Measurements from ENCODE around the gene SNX33.
"Not testable (repeated sequence)": the region's sequence is repeated elsewhere in the genome, so short reads cannot be mapped to it uniquely, and the experiment has no call there.

The SNX33 gene

GRCh38 chr15:75661756-75662140, 14.0 kb downstream of the SNX33 start:
- DNase-seq (ENCODE audit: low spot score), result no peak

DNA sequence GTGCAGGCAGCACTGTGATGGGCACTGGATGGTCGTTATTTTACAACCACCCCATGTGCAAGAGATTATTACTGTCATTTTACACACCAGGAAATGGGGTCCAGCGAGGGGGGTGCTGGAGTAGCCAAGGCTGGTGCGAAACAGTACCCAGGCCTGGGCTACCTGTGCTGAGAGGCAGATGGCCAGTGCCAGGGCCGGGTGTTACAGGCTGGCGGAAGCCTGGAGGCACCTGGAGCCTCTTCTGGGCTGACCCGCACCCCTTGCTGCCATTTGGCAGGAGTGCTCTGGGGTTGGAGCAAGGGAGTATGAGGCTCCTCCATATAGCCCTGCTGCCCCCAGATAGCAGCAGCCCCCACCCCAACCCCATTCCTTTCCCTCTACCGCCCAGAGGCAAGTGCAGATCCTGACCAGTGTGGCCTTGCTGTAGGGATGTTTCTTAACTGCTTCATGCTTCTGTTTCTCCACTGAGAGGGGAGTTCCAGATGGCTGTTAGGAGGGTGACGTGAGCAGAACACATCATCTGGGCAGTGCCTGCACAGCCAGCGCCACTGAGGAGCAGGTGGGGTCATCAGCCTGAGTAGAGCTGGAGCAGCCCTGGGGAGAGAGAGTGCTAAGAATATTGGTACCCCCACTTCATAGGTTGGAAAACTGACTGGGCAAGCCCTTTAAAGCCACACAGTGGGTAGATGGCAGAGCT, 15.3 kb downstream of the SNX33 start:
- no peak for DNase-seq (ENCODE audit: low spot score)

DNA sequence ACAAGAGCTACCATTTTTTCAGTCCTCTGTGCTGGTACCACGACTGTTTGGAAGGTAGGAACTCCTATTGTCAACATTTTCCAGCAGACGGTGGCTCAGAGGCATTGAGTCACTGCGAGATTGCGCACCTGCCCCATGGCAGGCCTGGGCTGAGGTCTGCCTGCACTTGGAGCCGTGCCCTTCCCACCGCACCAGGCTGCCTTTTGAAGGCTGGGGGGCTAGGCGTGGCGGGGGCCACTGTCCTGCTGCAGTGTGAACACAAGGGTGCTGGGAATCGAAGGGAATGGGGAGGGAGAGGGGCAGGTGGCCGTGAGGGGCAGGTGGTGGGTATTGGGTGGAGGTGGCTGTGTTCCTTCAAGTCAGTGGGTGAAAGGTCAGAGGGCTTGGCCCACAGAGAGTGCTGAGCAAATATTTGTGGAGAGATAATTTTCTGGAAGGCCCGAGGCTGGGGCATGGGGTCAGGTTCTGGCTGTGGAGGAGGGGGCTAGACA, 16.3 kb downstream of the SNX33 start:
- DNase-seq (ENCODE audit: low spot score), result no peak

DNA sequence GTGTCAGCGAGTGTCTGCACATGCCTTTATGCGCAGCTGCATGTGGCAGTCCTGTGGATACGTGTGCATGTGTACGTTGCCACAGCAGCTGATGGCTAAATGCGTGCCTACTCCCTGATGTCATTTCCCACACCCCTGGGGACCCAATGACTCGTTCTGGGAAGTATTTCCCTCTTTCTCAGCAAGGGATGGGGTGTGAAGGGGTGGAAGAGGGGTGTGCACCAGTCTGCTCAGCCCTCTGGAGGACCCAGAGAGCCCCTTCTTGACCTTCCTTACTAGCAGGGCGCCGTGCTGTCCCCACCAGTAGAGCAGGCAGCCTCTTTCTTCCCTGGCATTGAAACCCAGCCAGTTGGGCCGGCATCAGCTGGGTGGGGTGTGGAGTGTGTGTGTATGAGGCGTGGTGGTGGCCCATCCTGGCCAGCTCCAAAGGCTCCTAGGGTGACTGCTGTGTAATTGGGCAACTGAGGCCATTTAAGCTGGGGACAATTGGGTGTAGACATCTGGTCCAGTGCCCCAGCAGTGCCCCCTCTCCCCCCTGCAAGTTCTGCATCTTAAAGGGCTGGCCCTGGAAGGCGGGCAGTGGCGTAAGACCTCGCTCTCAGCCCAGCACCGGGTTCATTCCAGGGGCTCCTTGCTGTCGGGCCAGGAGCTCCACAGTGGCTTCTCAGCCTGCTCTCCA, 19.2 kb downstream of the SNX33 start:
- no peak for DNase-seq (ENCODE audit: low spot score)

- no peak for DNase-seq (ENCODE audit: low spot score)
Observed at GRCh38 chr15:75669191-75669878, 21.6 kb downstream of the SNX33 start.

- DNase-seq (ENCODE audit: low spot score), result no peak
Observed at GRCh38 chr15:75669879-75670212, 22.1 kb downstream of the SNX33 start.

DNA sequence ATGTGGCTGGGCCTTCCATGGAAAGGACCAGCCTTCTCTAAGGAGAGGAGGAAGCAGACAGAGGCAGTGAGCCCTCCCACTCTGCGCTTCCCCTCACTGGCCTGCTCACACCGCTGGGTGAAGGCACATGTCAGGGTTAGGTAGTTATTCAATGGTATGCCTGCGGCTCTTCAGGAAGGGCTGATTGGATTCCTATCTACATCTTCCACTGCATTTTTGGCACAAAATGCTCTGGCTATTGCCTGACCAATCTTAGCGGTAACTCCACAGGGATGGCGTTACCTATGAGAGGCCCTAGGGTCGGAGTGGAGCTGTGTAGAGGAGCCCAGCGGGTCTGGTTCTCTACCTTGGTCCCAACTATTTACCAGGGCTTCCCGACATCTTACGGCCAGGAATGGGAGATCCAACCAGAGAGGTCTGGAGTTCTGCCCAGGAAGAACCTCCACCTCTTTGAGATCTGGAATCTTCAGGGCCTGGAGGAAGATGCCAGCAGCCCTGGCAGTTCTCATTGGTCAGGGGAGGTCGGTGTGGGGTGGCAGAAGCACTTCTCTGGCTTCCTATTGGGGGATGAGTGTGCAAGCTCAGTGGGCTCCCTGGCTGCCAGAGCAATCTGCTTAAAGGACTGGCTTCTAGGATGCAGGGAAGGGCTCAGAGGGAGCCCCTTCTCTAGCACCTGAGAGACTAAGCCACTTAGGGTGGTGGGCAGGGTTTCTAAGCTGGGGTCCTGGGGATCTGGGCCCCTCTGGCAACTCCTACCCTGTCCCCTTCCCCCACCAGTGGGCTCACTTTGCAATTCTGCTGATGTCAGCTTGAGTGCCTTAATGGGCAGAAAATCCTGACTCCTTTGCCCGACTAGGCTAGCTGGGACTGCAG, 24.3 kb downstream of the SNX33 start:
- DNase-seq (ENCODE audit: low spot score), result no peak

DNA sequence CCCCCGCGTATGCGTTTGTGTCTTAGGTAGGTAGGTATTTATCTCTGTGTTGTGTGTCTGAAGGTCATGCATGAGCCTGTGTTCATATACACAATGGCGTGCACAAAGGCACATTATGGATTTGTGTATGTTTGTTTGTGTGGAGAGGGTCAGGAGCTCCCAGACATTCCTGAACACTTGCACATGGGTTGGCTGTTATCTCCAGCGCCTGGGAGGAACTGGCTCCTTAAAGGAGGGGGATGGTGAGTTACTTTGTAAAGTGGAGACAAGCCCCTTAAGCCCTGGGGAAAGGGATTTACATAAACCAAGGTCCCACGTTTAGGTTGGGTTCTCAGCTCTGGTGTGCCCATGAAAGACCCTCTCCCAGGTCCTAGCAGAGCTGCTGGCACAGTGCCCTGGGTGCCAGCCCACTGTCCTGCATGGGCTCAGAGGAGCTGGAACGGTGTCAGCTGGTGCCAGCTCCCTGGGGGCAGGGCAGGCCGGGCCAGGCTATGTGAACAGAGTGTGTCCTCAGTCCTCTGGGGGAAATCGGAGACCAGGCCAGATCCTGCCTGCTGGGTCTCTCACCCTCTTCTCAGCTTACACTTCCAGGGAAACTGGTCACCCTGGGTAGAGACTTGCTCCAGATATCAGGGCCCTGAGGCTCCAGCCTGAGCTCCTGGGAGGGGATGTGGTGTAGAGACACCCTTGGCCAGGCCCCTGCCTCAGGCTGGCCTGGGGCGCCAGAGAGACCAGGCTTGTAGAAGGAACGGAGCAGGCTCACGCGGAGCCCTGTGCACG, 25.1 kb downstream of the SNX33 start:
- DNase-seq (ENCODE audit: low spot score), result no peak

DNA sequence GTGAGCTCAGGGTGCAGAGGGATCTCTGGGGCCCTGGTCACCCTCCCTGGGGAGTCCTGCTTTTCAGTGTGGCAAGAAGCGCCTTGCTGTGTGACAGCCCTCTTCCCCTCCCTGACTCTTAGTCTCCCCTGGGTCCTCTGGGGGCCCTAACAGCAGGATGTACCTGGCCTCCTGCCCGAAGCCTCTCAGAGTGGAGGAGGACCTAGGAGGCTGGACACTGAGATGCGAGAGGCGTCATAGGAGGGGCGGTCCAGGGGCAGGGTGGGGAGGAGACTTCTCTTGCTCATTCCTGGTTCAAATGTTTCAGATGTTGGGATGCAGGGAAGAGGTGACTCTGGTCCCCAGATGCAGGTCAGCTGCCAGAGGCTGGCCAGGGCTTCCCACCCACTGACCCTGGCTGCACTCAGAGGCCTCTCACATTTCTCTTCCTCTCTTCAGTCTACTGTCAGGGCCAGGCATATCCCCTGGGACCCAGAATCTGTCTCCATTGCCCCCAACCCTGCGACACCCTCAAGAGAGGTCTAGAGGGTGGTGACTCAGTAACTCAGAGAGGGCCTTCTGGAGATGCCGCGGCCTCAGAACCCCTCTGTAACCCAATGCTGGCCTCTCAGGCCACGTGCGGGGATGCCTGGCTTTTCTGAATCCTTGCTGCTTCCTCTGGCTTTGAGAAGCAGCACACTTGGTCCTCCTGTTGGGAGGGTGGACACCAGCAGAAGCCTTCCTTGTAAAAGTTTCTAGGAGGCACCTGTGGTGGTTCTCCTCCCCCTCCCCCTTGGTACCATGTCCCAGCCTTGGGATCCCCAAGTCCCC, 25.9 kb downstream of the SNX33 start:
- no peak for DNase-seq (ENCODE audit: low spot score)

- DNase-seq (ENCODE audit: low spot score), result no peak
Observed at GRCh38 chr15:75674366-75674765, 26.7 kb downstream of the SNX33 start.

GRCh38 chr15:75675579-75676404, 28.1 kb downstream of the SNX33 start:
- DNase-seq (ENCODE audit: low spot score), result no peak

GRCh38 chr15:75676688-75677464, 29.2 kb downstream of the SNX33 start:
- DNase-seq (ENCODE audit: low spot score), result no peak

DNA sequence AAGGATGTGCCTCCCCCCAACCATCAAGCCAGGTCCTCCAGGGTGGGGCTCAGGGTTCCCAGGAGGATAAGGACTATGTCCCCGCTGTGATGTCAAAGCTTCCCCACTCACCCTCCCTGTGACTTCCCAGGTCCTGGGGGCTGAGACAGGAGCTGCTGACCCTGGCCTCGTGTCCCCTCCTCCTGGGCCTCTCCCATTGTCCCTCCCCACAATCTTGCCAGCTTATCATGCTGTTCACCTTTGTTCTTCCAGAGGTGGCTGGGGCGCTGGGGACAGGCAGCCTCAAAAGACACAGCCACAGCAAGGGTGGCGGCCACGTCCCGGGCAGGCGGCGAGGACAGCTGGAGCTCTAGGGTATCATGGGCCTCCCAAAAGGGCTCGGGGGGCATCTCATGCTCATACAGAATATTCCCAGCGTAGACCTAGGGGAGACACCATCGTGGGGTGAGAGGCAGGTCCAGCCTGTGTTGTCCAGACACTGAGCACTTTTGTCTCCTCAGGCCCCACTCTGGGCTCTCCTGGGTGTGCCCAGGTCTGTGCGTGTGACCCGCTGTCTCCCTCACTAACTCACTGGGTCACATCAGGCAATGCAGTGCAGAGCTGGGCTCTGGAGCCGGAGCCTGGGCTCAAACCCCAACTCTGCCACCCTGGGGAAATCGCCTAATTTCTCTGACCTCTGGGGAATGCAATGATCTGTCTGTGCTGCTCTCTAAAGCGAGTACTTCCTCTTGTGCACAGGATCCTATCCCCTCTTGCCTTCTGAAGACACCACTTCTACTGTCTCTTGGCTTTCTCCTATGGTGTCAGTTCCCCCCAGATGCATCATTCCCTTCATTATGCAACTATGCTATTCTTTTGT, 30.0 kb downstream of the SNX33 start:
- DNase-seq (ENCODE audit: low spot score), result no peak

DNA sequence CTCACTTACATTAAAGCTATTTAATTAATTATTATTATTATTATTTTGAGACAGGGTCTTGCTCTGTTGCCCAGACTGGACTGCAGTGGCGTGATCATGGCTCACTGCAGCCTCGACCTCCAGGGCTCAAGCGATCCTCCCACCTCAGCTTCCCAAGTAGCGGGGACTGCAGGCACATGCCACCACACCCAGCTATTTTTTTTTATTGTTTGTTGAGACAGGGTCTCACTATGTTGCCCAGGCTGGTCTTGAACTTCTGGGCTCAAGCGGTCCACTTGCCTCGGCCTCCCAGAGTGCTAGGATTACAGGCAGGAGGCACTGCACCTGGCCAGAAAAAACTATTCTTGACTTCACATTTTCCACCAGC, 30.6 kb downstream of the SNX33 start:
- not testable (repeated sequence) for DNase-seq (ENCODE audit: low spot score)

DNA sequence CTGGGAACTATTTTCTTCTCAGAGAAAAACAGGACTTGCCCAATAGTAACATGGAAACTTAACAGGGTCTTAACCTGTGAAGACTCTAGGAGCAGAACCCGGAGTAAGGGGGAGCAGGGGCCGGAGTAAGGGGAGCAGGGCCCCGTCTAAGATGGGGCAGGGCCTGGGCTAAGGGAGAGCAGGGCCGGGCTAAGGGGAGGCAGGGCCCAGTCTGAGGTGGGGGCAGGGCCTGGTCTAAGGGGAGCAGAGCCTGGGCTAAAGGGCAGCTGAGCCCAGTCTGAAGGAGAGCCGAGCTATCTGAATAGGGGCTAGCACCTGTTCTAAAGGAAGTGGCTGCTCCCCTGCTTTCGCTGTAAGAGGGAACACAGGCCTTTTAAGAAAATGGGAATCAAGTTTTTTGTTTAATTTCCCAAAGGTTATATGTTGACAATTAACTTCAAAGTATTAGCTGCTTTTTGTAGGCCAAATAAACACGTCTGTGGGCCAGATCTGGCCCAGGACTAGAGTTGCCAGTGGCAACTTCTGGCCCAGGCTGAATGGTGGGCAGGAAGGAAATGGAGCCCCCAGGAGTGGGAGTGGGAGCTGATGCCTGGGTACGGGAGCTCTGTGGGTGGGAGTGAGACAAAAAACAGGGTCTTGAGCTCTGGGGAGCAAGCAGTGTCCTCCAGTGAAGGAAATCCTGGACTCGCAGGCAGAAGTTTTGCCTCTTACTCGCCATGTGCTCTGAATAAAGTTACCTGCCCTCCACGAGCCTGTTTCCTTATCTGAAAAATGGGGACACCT, 32.5 kb downstream of the SNX33 start:
- no peak for DNase-seq (ENCODE audit: low spot score)

- DNase-seq (ENCODE audit: low spot score), result no peak
Observed at GRCh38 chr15:75682181-75683135, 34.7 kb downstream of the SNX33 start.
